OCI-LY1 (cell line): ENCODE data around the gene ZNF74.

Experiments
- EZH2 ChIP-seq: fragments of 200-600 bp; sonication (generic), shearing (Covaris generic); IDR thresholded peaks from 2 replicates; pipeline ENCODE4 v1.8.0; 2017; ENCODE audit warnings: borderline replicate concordance, mixed run types, mild to moderate bottlenecking, antibody characterized with exemption, low read length, moderate library complexity, mixed read lengths
- TF ChIP-seq, protein P1 (sequence below): fragments of 200-600 bp; sonication (generic), shearing (Covaris generic); IDR thresholded peaks from 2 replicates; pipeline ENCODE4 v1.5.1; 2017; ENCODE audit warnings: mild to moderate bottlenecking, antibody characterized with exemption, low read length, moderate library complexity, mixed read lengths

DNA sequence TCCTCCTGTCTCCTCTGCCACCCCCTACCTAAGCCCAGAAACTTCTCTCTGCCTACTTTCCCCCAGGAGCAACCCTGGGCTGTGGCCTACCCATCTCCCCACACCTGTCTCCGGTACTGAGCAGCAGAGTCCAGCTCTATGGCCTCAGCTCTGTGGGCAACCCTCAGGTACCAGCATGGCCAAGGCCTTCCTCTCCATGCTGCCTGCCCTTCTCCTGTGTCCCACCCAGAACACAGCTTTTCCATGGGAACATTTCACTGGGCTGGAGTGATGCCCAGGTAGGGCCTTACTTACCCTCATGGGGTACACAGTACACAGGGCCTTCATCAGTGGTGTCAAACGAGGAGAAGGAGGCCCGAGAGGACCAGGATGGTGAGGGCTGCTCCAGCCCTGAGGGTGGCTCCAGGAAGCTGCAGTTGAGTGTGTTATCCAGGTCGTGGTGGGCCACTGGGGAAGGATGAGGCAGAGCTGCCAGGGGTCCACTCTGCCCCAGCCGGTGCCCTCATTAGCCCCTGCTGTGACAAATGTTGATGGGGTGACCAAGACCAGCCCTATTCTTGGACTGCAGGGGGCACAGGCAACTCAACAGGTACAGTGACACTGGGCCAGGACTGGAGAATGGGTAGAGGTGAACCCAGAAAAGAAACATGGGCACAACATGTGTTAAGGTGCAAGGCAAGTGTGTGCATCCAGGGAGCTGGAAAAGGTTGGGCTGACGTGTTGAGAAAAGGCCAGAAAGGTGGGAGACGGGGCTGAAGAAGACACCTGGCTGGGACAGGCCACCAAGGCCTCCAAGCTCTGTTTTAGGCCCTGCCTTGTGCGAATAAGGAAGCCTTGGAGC is 33.4 kb downstream of the ZNF74 start:
- TF ChIP-seq, protein P1, sequence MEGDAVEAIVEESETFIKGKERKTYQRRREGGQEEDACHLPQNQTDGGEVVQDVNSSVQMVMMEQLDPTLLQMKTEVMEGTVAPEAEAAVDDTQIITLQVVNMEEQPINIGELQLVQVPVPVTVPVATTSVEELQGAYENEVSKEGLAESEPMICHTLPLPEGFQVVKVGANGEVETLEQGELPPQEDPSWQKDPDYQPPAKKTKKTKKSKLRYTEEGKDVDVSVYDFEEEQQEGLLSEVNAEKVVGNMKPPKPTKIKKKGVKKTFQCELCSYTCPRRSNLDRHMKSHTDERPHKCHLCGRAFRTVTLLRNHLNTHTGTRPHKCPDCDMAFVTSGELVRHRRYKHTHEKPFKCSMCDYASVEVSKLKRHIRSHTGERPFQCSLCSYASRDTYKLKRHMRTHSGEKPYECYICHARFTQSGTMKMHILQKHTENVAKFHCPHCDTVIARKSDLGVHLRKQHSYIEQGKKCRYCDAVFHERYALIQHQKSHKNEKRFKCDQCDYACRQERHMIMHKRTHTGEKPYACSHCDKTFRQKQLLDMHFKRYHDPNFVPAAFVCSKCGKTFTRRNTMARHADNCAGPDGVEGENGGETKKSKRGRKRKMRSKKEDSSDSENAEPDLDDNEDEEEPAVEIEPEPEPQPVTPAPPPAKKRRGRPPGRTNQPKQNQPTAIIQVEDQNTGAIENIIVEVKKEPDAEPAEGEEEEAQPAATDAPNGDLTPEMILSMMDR = no peak
- TF ChIP-seq EZH2 = no peak
